Epidermal melanocyte (primary cell): ENCODE data around the gene ERGIC3.
A peak's percentile ranks its signal among the peaks of the same experiment; 100 is the strongest.

ENCODE experiments used
- DNase-seq: peaks from one replicate; pipeline ENCODE4 v3.0.0; 2011; ENCODE audit warnings: low spot score; ENCODE audit not compliant: insufficient read length

The ERGIC3 gene

DNA sequence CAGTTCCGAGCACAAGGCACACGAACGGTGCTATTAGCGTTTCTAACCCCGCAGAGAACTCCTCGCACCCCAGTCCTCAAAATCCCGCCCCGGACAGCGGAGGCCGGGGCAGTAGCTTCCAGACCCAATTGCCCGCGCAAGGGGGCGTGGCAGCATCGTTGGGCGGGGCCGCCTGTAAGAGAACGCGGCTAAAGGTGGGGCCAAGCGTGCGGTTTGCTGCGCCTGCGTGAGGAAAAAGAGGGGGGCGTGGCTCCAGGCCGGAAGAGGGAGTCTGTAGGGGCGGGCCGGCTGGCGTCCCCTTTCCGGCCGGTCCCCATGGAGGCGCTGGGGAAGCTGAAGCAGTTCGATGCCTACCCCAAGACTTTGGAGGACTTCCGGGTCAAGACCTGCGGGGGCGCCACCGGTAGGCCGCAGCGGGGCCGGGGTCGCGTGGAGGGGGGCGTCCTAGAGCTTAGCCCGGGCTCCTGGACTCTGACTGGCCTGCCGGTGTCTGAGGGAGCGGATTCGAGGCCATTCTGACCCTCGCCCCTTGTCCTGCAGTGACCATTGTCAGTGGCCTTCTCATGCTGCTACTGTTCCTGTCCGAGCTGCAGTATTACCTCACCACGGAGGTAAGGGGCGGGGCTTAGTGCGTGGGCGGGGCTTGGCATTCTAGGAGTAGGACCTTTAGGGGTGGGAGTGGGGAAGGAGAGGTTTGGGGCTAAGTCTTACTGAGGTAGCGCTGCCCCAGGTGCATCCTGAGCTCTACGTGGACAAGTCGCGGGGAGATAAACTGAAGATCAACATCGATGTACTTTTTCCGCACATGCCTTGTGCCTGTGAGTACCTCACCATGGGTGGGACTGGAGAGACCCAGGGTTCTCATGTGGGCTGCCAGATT is at the start of gene ERGIC3:
ERGIC3 (plus strand) TSS at position 296 of the 880 bp plus-strand sequence; CDS start at position 316, 20 bp downstream.
- DNase-seq, result peak; percentile 74

DNA sequence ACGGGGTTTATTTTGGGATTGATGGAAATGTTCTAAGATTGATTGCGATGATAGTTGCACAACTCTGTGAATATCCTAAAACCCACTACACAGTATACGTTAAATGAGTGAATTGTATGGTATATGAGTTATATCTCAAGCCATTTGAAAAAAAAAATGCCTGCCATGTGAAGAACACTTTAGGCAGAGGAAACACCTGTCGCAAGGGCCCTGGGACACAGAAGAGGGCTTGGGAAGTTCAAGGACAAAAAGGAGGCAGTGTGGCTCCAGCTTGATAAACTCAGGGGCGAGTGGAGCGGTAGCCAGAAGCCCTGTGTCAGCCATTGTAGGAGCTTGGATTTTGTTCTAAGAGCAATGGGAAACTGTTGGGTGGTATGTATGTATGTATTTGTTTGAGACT is 49.5 kb upstream of the ERGIC3 start:
- DNase-seq, result no peak

DNA sequence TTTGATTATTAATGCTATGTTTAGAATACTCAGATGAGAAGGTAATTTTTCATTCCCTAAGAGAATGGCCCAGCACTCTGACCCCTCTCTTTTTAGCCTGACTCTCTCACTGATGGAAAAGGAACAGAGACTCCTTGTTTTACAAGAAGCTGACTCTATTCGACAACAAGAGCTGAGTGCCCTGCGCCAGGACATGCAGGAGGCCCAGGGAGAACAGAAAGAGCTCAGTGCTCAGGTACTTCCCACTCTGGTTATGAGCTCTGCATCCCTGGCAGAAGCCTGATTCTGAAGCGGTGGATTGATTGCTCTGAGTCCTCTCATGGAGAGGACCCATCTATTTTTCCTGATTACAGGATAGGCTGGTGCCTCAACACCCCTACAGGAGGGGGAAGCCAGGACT is 45.4 kb upstream of the ERGIC3 start:
- DNase-seq, result no peak

DNA sequence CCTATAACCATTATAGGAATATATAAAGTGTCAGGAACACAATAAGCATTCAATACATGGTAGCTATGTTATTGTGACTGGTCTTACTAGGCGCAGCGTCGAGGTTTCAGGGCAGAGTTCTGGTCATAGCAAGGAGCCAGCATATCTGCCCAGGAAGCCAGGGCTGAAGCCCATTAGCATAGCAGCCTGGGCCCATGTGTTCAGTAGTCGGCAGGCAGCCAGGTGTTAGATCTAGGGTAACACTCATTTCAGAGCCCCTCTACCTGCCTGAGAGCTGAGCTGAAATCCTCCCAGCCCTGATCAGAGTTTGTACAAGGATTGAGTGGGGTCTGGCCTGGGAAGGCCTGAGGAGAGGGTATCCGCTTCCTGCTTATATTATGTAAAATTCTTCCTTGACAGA is 44.6 kb upstream of the ERGIC3 start:
- no peak for DNase-seq

DNA sequence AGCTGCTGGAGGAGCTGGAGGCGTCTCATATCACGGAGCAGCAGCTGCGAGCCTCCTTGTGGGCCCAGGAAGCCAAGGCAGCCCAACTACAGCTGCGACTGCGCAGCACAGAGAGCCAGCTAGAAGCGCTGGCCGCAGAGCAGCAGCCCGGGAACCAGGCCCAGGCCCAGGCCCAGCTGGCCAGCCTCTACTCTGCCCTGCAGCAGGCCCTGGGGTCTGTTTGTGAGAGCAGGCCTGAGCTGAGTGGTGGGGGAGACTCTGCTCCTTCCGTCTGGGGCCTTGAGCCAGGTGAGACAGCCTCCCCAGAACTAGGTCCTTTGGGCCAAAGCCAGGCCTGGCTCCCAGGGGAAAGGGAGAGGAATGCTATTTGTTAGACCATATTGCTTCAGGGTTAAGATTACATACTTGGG is 44.1 kb upstream of the ERGIC3 start:
- DNase-seq, result no peak

DNA sequence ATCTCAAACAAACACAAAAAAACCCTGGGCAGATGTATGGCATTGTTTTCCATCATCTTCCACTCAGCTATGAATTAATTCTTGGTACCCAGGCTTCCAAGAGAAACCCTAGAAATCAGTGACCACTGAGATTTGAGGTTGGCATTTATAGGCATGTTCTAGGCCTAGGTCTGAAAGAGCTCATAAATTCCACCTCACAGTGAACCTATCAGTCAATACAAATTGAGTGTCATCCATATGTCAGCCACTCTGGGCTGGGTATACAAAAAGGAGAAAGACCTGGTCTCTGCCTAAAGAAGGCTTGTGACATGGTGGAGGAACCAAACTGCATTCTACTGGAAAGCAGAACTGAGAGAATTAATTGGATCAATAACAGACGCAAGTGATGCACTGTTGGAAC is 42.6 kb upstream of the ERGIC3 start:
- DNase-seq, result no peak

DNA sequence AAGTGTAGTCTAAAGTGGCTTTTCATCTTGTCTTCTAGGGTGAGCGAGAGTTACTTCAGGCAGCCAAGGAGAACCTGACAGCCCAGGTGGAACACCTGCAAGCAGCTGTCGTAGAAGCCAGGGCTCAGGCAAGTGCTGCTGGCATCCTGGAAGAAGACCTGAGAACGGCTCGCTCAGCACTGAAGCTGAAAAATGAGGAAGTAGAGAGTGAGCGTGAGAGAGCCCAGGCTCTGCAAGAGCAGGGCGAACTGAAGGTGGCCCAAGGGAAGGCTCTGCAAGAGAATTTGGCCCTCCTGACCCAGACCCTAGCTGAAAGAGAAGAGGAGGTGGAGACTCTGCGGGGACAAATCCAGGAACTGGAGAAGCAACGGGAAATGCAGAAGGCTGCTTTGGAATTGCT is 39.5 kb upstream of the ERGIC3 start:
- DNase-seq, result no peak

DNA sequence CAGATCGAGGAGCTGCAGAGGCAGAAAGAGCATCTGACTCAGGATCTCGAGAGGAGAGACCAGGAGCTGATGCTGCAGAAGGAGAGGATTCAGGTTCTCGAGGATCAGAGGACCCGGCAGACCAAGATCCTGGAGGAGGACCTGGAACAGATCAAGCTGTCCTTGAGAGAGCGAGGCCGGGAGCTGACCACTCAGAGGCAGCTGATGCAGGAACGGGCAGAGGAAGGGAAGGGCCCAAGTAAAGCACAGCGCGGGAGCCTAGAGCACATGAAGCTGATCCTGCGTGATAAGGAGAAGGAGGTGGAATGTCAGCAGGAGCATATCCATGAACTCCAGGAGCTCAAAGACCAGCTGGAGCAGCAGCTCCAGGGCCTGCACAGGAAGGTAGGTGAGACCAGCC is 38.6 kb upstream of the ERGIC3 start:
- no peak for DNase-seq

DNA sequence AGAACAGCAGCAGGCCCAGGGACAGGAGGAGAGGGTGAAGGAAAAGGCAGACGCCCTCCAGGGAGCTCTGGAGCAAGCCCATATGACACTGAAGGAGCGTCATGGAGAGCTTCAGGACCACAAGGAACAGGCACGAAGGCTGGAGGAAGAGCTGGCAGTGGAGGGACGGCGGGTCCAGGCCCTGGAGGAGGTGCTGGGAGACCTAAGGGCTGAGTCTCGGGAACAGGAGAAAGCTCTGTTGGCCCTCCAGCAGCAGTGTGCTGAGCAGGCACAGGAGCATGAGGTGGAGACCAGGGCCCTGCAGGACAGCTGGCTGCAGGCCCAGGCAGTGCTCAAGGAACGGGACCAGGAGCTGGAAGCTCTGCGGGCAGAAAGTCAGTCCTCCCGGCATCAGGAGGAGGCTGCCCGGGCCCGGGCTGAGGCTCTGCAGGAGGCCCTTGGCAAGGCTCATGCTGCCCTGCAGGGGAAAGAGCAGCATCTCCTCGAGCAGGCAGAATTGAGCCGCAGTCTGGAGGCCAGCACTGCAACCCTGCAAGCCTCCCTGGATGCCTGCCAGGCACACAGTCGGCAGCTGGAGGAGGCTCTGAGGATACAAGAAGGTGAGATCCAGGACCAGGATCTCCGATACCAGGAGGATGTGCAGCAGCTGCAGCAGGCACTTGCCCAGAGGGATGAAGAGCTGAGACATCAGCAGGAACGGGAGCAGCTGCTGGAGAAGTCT is 37.9 kb upstream of the ERGIC3 start:
- DNase-seq, result no peak

DNA sequence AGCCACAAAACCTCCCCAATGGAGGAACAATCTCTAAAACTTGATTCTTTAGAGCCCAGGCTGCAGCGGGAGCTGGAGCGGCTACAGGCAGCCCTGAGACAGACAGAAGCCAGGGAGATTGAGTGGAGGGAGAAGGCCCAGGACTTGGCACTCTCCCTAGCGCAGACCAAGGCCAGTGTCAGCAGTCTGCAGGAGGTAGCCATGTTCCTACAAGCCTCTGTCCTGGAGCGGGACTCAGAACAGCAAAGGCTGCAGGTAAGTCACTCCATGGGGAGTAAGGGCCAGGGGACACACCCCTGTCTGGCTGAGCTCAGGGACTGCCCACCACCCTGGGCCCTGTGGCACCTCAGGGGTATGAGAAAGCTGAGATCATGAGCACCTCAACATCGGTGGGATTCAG is 37.1 kb upstream of the ERGIC3 start:
- no peak for DNase-seq

DNA sequence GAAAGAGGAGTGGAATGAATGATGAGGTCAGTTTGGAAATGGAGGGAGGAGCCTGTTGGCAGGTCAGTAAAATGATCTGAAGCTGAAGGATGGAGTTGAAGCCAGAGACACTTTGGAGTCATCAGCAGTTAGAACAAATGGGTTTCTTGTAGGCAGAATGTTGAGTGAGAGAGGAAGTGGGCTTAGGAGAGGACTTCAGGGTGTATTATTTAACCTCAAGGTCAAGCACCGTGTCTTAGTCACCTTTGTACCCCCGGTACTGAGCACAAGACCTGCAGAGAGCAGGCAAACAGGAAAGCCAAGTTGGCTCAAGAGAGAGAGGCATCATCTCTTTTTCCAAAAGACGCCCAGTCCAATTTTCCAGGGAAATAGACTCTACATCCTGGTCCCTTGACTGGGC is 35.7 kb upstream of the ERGIC3 start:
- no peak for DNase-seq

DNA sequence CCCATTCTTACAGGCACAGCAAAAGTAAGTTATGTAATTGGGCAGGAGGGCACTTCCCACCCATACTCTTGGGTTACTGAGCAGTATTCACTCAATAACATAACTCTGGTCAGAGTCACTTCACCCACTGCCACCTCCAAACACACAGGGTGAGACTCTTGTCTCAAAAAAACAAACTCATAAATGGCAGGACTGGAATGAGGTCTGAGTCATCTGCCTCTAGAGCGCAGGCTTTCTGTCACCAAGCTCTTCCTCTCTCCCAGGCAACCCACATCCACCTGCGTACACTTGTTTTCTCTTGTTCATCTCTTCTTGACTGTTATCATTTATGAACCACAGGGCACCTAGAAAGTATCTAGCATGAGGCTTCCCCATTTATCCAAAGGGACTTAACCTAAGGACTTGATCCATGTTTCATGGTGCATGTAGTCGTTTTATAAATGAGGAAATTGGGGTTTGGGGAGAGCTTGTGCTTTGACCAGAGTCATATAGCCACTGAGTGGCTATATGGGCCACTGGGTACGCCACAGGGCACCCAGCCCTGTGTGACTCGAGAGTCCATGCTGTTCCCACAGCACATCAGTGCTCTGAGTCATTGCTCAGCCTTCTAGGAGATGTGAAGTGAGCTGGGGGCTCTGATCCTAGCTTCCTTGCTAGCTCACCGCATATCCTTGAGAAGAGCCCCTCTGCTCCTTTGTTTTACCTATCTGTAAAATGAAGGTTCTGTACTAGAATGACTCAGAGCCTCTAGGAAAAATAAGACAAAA is 34.8 kb upstream of the ERGIC3 start:
- no peak for DNase-seq

DNA sequence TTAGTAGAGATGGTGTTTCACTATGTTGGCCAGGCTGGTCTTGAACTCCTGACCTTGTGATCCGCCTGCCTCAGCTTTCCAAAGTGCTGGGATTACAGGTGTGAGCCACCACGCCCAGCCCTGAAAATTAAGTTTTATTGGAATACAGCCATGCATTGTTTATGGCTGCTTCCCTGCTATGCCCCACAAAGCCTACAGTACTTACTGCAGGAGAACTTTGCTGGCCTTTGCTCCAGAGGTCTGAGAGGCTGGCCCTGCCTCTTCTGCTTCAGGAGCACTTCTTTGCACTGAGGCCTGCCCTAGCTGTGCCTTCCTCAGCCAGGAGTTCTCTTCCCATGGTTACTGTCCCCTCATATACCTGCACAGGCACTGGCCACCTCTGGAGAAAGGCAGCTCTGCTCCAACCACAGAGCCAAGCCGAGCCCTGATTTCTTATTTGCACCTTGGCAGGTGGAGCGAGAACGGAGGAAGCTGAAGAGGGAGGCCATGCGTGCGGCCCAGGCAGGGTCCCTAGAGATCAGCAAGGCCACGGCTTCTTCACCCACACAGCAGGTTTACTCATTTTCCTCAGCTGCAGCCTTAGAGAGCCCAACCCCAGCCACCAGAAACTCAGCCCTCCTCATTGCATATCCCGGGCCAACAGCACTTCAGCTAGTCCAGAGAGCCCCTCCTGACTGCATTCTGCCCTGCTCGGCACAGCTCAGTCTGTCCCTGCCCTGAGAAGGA is 33.2 kb upstream of the ERGIC3 start:
- DNase-seq, result no peak

DNA sequence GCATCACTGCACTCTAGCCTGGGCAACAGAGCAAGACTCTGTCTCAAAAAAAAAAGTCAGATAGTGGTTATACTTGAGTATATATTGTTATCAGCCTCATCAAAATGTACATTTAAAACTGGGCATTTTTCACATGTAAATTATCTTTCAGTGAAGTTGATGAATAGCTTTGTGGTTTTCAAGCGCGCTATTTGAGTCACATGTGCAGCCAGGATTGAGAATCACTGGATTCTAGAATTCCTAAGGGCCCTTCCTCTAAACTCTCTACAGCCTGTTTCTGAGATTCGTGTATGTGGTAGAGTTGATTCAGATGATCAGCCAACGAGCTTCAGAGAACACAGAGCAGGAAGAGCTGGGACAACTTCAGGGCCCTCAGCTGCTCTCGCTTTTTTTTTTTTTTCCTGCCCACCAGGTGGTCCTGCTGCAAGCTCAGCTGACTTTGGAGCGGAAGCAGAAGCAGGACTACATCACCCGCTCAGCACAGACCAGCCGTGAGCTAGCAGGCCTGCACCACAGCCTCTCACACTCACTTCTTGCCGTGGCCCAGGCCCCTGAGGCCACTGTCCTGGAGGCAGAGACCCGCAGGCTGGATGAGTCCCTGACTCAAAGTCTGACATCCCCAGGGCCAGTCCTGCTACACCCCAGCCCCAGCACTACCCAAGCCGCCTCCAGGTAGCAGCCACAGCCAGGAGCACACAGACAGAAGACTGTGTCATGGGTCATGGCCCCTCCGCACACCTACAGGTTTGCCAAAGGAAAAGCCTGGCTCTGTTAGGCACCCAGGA is 30.7 kb upstream of the ERGIC3 start:
- DNase-seq, result no peak

DNA sequence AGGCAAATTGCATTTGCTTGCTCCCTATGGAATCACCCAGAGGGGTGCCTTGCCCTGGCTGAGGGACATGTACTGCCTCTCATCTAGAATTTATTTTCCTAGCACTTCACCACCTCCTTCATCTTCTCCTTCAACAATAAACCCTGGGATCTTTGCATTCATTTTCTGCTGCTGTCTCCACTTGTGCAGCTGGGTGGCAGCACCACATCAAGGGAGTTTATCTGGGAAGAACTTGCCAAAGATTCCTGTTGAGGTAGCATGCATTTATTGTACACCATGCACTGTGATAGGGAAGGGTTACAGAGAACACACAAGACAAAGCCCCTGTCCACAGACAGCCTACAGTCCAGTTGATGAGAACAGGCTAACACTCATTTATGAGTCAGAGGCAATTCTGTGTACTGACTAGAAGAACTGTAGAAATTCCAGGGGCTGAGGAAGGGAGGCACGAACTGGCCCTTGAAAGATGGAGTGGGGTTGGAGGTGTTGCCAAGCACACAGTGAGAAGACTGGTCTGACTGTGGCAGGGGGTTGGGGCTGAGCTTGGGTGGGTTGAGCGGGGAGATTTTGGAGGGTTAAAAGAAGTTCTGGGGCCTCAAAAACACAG is 30.0 kb upstream of the ERGIC3 start:
- DNase-seq, result no peak

DNA sequence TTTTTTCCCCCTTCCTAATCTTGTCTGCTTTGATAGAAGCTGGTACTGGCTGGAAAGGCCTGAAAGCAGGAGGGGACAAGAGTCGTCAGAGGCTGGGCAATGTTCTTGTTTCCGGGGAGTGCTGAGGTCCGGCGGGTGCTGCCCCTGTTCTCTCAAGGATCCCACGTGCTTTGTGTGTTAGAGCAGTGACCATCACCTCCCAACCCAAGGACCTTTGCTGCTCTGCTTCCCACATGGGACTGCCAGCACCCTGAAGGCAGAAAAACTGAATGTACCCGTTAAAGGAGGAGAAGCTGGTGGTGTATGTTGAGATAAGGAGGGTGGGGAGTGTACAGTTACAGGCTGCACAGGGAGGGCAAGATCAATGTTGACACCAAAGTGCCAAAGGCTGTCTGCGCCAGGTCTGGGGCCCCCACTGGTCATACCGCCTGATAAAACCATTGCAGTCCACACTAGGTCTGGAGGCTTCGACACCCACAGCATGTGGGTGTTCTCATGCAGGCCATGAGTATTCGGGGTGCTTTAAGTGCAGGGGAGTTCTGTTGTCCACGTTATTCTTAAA is 27.4 kb upstream of the ERGIC3 start:
- no peak for DNase-seq

DNA sequence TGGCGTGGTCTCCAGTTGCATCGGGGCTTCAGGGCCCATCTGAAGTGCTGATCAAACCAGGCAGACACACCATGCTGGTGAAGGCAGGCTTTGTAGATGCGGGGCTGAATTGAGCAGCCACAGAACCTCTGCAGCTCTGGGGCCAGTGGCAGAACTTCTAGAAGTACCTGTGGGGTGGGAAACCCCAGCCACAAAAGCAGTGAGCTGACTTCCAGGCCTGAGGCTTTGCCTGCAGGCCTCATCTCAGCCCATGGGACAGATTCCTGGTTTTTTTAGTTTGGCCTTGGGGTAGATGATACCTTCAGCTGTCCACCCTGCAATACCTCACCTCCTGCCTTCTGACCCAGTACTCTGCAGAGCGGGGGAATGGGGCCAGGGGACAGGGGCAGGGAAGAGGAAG is 26.5 kb upstream of the ERGIC3 start:
- no peak for DNase-seq

DNA sequence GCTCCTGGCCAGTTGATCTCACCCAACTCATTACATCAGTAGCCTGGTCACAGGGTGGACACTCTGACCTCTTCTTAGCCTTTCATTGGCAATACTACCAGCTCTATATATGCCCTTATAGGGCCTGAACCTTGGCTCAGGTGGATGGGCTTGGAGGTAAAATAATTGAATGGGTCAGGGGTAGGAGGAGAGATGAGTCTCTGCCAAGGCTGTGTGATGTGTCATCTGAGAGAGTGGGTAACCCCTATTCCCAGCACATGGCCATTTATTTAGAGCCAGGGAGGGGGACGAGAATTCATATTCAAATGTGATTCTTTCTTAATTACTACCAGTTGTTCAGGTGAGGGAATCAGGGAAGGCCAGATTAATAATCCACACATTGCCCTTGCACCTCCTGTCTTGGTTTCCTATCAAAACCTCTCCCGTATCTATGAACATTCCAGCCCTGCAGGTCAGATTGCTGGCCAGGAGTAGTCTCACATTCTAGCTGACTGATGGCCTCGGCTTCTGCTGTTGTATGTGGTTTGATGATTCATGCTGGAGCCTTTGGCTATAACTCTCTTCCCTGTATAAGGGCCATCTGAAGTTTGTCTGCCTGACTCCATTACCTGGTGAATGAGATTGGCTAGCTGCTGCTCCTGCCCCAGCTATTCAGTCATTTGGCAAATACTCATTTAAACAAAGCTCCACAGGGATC is 25.8 kb upstream of the ERGIC3 start:
- DNase-seq, result peak; percentile 30

DNA sequence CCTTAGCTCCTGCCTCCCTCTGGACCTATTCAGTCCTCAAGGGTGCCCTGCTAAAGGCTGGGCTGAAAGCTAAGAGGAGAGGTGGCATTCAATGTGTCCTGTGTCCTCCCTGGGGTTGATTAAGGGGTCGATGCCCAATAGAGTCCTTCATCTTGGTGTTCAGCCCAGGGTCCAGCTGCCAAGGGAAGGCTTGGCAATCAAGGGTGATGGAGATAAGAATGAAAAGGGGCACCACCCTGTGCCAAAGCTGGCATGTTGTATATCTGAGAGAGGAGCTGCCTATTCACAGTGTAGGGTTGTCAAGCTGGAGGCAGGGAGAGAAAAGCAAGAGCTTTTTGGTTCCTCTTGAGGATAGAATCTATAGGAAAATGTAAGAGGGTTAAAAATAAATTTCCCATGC is 24.8 kb upstream of the ERGIC3 start:
- no peak for DNase-seq
